Astrocyte of the cerebellum (primary cell): ENCODE measurements around the gene UBE4A.
A peak's percentile ranks its signal among the peaks of the same experiment; 100 is the strongest.

Source experiments
- DNase-seq: peaks from one replicate; pipeline ENCODE4 v3.0.0-alpha.2; 2011; ENCODE audit warnings: low read depth
- H3K4me3 ChIP-seq: 2 replicates; pipeline ENCODE4 v1.5.1; 2011; ENCODE audit warnings: mild to moderate bottlenecking, low read depth, low read length, moderate library complexity
- CTCF ChIP-seq: IDR thresholded peaks from 2 replicates; pipeline ENCODE4 v1.5.1; 2012; ENCODE audit warnings: low read length, low read depth, moderate library complexity, mild to moderate bottlenecking; ENCODE audit errors: missing control alignments
- in situ Hi-C: cut with HindIII; loops from 2 replicates; pipeline ENCODE4 v1.10.0; 2017; ENCODE audit warnings: low sequenced_read_pairs

UBE4A gene

GRCh38 chr11:118349475-118349874 is 9.9 kb upstream of the UBE4A start:
- no peak overlapping the region for H3K4me3 ChIP-seq
- no peak for TF ChIP-seq CTCF
- DNase-seq = no peak
- in situ Hi-C loops = no loop called here

GRCh38 chr11:118353084-118353710 is 6.2 kb upstream of the UBE4A start:
- DNase-seq = no peak
- TF ChIP-seq CTCF = peak; percentile 37
- in situ Hi-C loops = no loop called here
- H3K4me3 ChIP-seq = no peak overlapping the region

- no peak overlapping the region for H3K4me3 ChIP-seq
- no peak for DNase-seq
- no peak for TF ChIP-seq CTCF
- in situ Hi-C loops = no loop called here
Observed at GRCh38 chr11:118358071-118358470, 1.3 kb upstream of the UBE4A start.

- no peak for DNase-seq
- no peak for TF ChIP-seq CTCF
- no peak overlapping the region for H3K4me3 ChIP-seq
- in situ Hi-C loops = no loop called here
Observed at GRCh38 chr11:118364956-118365615, 5.7 kb downstream of the UBE4A start.

- in situ Hi-C loops = no loop called here
- DNase-seq = no peak
- H3K4me3 ChIP-seq = no peak overlapping the region
- TF ChIP-seq CTCF = no peak
Observed at GRCh38 chr11:118366287-118366686, 6.9 kb downstream of the UBE4A start.

- no peak for TF ChIP-seq CTCF
- DNase-seq = no peak
- in situ Hi-C loops = no loop called here
- no peak overlapping the region for H3K4me3 ChIP-seq
Observed at GRCh38 chr11:118370774-118371173, 11.4 kb downstream of the UBE4A start.
